IMR-90 (cell line): ENCODE data around the gene UBA5.

ENCODE experiments used
- BHLHE40 ChIP-seq: fragments of 150-350 bp; IDR thresholded peaks from 2 replicates; pipeline ENCODE4 v1.6.1; 2016; ENCODE audit warnings: mild to moderate bottlenecking, low read depth, low read length
- MXI1 ChIP-seq: IDR thresholded peaks from 2 replicates; pipeline ENCODE4 v1.6.1; 2012; ENCODE audit warnings: low read depth, mild to moderate bottlenecking, low read length, moderate library complexity, borderline replicate concordance
- TF ChIP-seq, protein P1 (sequence below): conservative IDR thresholded peaks from 2 replicates; pipeline ENCODE4 v1.5.1; 2012; ENCODE audit warnings: mild to moderate bottlenecking, low read depth, low read length, improper control_type of control experiment

DNA sequence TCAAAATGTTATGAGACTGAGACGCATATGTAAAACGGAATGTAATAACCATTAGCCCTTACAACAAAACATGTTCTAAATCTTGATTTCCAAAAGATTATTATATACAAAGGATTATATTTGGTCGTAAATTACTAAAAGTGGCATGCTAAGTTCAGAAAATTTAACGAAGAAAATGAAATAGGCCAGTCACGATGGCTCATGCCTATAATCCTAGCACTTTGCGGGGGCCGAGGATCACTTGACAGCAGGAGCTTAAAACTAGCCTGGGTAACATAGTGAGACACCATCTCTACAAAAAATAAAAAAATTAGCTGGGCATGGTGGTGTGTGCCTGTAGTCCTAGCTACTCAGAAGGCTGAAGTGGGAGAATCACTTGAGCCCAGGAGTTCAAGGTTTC lies 29.5 kb upstream of the UBA5 start:
- TF ChIP-seq, protein P1, sequence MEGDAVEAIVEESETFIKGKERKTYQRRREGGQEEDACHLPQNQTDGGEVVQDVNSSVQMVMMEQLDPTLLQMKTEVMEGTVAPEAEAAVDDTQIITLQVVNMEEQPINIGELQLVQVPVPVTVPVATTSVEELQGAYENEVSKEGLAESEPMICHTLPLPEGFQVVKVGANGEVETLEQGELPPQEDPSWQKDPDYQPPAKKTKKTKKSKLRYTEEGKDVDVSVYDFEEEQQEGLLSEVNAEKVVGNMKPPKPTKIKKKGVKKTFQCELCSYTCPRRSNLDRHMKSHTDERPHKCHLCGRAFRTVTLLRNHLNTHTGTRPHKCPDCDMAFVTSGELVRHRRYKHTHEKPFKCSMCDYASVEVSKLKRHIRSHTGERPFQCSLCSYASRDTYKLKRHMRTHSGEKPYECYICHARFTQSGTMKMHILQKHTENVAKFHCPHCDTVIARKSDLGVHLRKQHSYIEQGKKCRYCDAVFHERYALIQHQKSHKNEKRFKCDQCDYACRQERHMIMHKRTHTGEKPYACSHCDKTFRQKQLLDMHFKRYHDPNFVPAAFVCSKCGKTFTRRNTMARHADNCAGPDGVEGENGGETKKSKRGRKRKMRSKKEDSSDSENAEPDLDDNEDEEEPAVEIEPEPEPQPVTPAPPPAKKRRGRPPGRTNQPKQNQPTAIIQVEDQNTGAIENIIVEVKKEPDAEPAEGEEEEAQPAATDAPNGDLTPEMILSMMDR, result no peak
- TF ChIP-seq BHLHE40 (no peak), MXI1 (no peak)
